ENCODE measurements around the gene CARS2. TPM values are rescaled to one million over a fixed set of nuclear protein-coding genes. Genes with fewer than 3 reads are reported as not detected.

CARS2 gene
- total and polyA plus RNA-seq, 4 donors: 61.9 to 102 (median 75.0) TPM

GRCh38 chr13:110644892-110645521 lies 60.9 kb downstream of the CARS2 start:
- H3K36me3 ChIP-seq (ENCODE audit: control insufficient read depth in 4 of 4, insufficient read depth in 4 of 4, low read length in 4 of 4): peaks cover 4 to 64% (median 28%) of the 10 kb centered on the region in 4 donors

GRCh38 chr13:110643768-110644421 lies 62.0 kb downstream of the CARS2 start:
- Histone ChIP-seq H3K9me3 (ENCODE audit: control insufficient read depth in 4 of 4, insufficient read depth in 3 of 4, low read length in 3 of 4) (no peaks in the 10 kb centered on the region), H3K27me3 (ENCODE audit: control insufficient read depth in 3 of 3, insufficient read depth in 3 of 3, low read length in 2 of 3) (no peaks in the 10 kb centered on the region), H3K36me3 (ENCODE audit: control insufficient read depth in 4 of 4, insufficient read depth in 4 of 4, low read length in 4 of 4) (peaks cover 8 to 67% (median 32%) of the 10 kb centered on the region in 4 donors), H3K4me3 (no peak overlapping the region), H3K9ac (ENCODE audit: insufficient read depth in 1 of 2, low read length in 2 of 2) (no peak overlapping the region), H3K27ac (ENCODE audit: low read depth in 1 of 2, low read length in 1 of 2) (no peak overlapping the region), H3K4me1 (ENCODE audit: control insufficient read depth in 5 of 5, insufficient read depth in 5 of 5, low read length in 5 of 5) (peaks cover 0 to 20% (median 0%) of the 10 kb centered on the region in 5 donors)
- DNase-seq (no peak), ATAC-seq (ENCODE audit: insufficient read depth, low FRiP score) (no peak)
- 80 to 81% methylated on average over 13 of the region's 13 CpGs for WGBS, 2 donors
- TF ChIP-seq CTCF (IDR thresholded peaks at IDR 0.05; ENCODE audit: control extremely low read depth, extremely low read depth): no peak

More at GRCh38 chr13:110644892-110645521, 60.9 kb downstream of the CARS2 start:
- peak; percentile 33 for ATAC-seq (ENCODE audit: insufficient read depth, low FRiP score)
- no peaks in the 10 kb centered on the region for H3K27me3 ChIP-seq (ENCODE audit: control insufficient read depth in 3 of 3, insufficient read depth in 3 of 3, low read length in 2 of 3)
- no peaks in the 10 kb centered on the region for H3K9me3 ChIP-seq (ENCODE audit: control insufficient read depth in 4 of 4, insufficient read depth in 3 of 4, low read length in 3 of 4)
- DNase-seq: peak; percentile 56 to 81 (median 79)
- H3K27ac ChIP-seq (ENCODE audit: low read depth in 1 of 2, low read length in 1 of 2): no peak overlapping the region
- H3K4me3 ChIP-seq: no peak overlapping the region
- 41 to 43% methylated on average over 28 of the region's 28 CpGs for WGBS, 2 donors
- no peak overlapping the region for H3K9ac ChIP-seq (ENCODE audit: insufficient read depth in 1 of 2, low read length in 2 of 2)
- TF ChIP-seq CTCF (IDR thresholded peaks at IDR 0.05; ENCODE audit: control extremely low read depth, extremely low read depth): peak; percentile 25
- H3K4me1 ChIP-seq (ENCODE audit: control insufficient read depth in 5 of 5, insufficient read depth in 5 of 5, low read length in 5 of 5): peaks cover 0 to 20% (median 0%) of the 10 kb centered on the region in 5 donors

- WGBS, 2 donors: 84 to 89% methylated on average over 11 of the region's 11 CpGs
- ATAC-seq (ENCODE audit: insufficient read depth, low FRiP score): no peak
- Histone ChIP-seq H3K4me1 (ENCODE audit: control insufficient read depth in 5 of 5, insufficient read depth in 5 of 5, low read length in 5 of 5) (peaks cover 0 to 20% (median 0%) of the 10 kb centered on the region in 5 donors), H3K9me3 (ENCODE audit: control insufficient read depth in 4 of 4, insufficient read depth in 3 of 4, low read length in 3 of 4) (no peaks in the 10 kb centered on the region), H3K36me3 (ENCODE audit: control insufficient read depth in 4 of 4, insufficient read depth in 4 of 4, low read length in 4 of 4) (peaks cover 9 to 67% (median 34%) of the 10 kb centered on the region in 4 donors), H3K9ac (ENCODE audit: insufficient read depth in 1 of 2, low read length in 2 of 2) (no peak overlapping the region), H3K27me3 (ENCODE audit: control insufficient read depth in 3 of 3, insufficient read depth in 3 of 3, low read length in 2 of 3) (no peaks in the 10 kb centered on the region), H3K4me3 (no peak overlapping the region), H3K27ac (ENCODE audit: low read depth in 1 of 2, low read length in 1 of 2) (no peak overlapping the region)
- TF ChIP-seq CTCF (IDR thresholded peaks at IDR 0.05; ENCODE audit: control extremely low read depth, extremely low read depth): no peak
- no peak for DNase-seq
Measured at GRCh38 chr13:110643324-110643723, 62.6 kb downstream of the CARS2 start.

Data from lung (tissue), 12 donors.